Suprapubic skin (tissue), 4 donors: Measurements from ENCODE around the gene CNPY2.

Source experiments
- CTCF ChIP-seq, 2 donors: fragments of 200-600 bp in 1 of 2; fragments of 450-650 bp in 1 of 2; sonication (generic) in 1 of 2; IDR thresholded peaks; one replicate each; pipeline ENCODE4 v1.5.1; 2016 to 2019; ENCODE audit warnings: antibody characterized with exemption in 2 of 2, mild to moderate bottlenecking in 1 of 2, moderate library complexity in 1 of 2
- POLR2A ChIP-seq, 2 donors: fragments of 450-650 bp; IDR thresholded peaks; one replicate each; pipeline ENCODE4 v1.6.1; 2017; ENCODE audit warnings: antibody characterized with exemption in 2 of 2, mild to moderate bottlenecking in 2 of 2, moderate library complexity in 2 of 2
- POLR2AphosphoS5 ChIP-seq, 3 donors: sonication (generic); formaldehyde crosslinking; IDR thresholded peaks; one replicate each; pipeline ENCODE4 v1.6.1; 2017; ENCODE audit warnings: antibody characterized with exemption in 3 of 3

- TF ChIP-seq CTCF (IDR thresholded peaks at IDR 0.05), result no peak
- no peak for TF ChIP-seq POLR2A (IDR thresholded peaks at IDR 0.05)
- no peak for TF ChIP-seq POLR2AphosphoS5 (IDR thresholded peaks at IDR 0.05)
These were observed 553 bp downstream of the CNPY2 start for GRCh38 chr12:56315249-56315621.
